ENCODE data around the gene C16orf54. TPM values are rescaled to one million over a fixed set of nuclear protein-coding genes. Genes with fewer than 3 reads are reported as not detected.

The C16orf54 gene
- total RNA-seq, 1 experiment from 2014 or later: 0.15 TPM

- H3K27ac ChIP-seq (ENCODE audit: low read depth, low read length): no peak overlapping the region
- H3K36me3 ChIP-seq (ENCODE audit: control insufficient read depth in 1 of 2, insufficient read depth in 2 of 2, low read length in 2 of 2): no peaks in the 10 kb centered on the region
- ChIA-PET POLR2A (interaction anchor here (0.6 kb wide), 1 partner anchor 1336 kb away, joined by 3 read pairs; no protein-coding TSS in a partner anchor), CTCF (interaction anchor here (1.5 to 2.3 kb wide), 2 partner anchors 14 to 15 kb away, joined by 4 to 6 read pairs; no protein-coding TSS in a partner anchor), RAD21 (ENCODE audit: low non-redundant PET in 1 of 2, low total read pairs in 2 of 2, uncharacterized antibody in 2 of 2, unreplicated experiment in 2 of 2) (no interaction called here)
- intact Hi-C loops (cut with micrococcal nuclease): no loop called here
- no peak overlapping the region for H2AFZ ChIP-seq (ENCODE audit: low read depth, low read length, poor library complexity, severe bottlenecking)
- no peaks in the 10 kb centered on the region for H3K9me3 ChIP-seq (ENCODE audit: control insufficient read depth in 1 of 2, insufficient read depth in 1 of 2, low read depth in 1 of 2, low read length in 2 of 2)
- no peak for TF ChIP-seq POLR2AphosphoS5 (IDR thresholded peaks at IDR 0.05; ENCODE audit: low read depth, low read length)
- no peak for TF ChIP-seq ATF3 (IDR thresholded peaks at IDR 0.05)
- no peak for TF ChIP-seq EGR1 (IDR thresholded peaks at IDR 0.05; ENCODE audit: low read depth)
- no peak for TF ChIP-seq POLR2A (IDR thresholded peaks at IDR 0.05; ENCODE audit: borderline replicate concordance, extremely low read depth, insufficient read depth, insufficient read length)
- no peak for TF ChIP-seq SP1 (IDR thresholded peaks at IDR 0.05; ENCODE audit: low read depth)
- TF ChIP-seq ELF1 (IDR thresholded peaks at IDR 0.05; ENCODE audit: borderline replicate concordance, low read depth): no peak
- no peak for TF ChIP-seq CEBPB (IDR thresholded peaks at IDR 0.05; ENCODE audit: low read depth)
- TF ChIP-seq ZBTB33 (IDR thresholded peaks at IDR 0.05; ENCODE audit: extremely low read depth, insufficient replicate concordance, low read length): no peak
- TF ChIP-seq ZFX (IDR thresholded peaks at IDR 0.05): no peak
- TF ChIP-seq CBX3 (IDR thresholded peaks at IDR 0.05; ENCODE audit: low read depth): no peak
- TF ChIP-seq JUND (IDR thresholded peaks at IDR 0.05): no peak
- no peak for TF ChIP-seq MAX (IDR thresholded peaks at IDR 0.05)
- no peak for TF ChIP-seq FOSL1 (IDR thresholded peaks at IDR 0.05; ENCODE audit: low read depth)
- no peak for TF ChIP-seq EZH2 (IDR thresholded peaks at IDR 0.05)
- no peak for ATAC-seq
- BruUV-seq (replicated peaks): no TSS peak
- H3K9ac ChIP-seq (ENCODE audit: low read length): no peak overlapping the region
- H3K27me3 ChIP-seq (ENCODE audit: insufficient read depth, low read length): no peaks in the 10 kb centered on the region
- no peaks in the 10 kb centered on the region for H3K9me2 ChIP-seq (ENCODE audit: insufficient read depth)
- no peak overlapping the region for H3K4me2 ChIP-seq (ENCODE audit: low read length)
- H3K4me1 ChIP-seq (ENCODE audit: control insufficient read depth in 1 of 2, insufficient read depth in 2 of 2, low read length in 2 of 2): peaks cover 5 to 11% of the 10 kb centered on the region in 2 experiments; a peak in 3 of 4 replicates
- H3K79me2 ChIP-seq (ENCODE audit: insufficient read depth, low read length): no peaks in the 10 kb centered on the region
- no peak overlapping the region for H3K4me3 ChIP-seq (replicated peaks in 1 of 2; ENCODE audit: low read depth in 1 of 2, low read length in 2 of 2)
- no peaks in the 10 kb centered on the region for H4K20me1 ChIP-seq (ENCODE audit: insufficient read depth)
- DNase-seq (ENCODE audit: low read depth, low spot score): no peak
Measured at GRCh38 chr16:29714972-29715371, 30.8 kb downstream of the C16orf54 start.
